Thymus (tissue), 11 donors: ENCODE data around the gene LITAFD. TPM values are rescaled to one million over a fixed set of nuclear protein-coding genes. Genes with fewer than 3 reads are reported as not detected.

Experiments used
- DNase-seq, 9 donors: peaks; one replicate each; pipeline ENCODE4 v3.0.0-alpha.2; 2013; ENCODE audit warnings: low spot score in 9 of 9, low read depth in 6 of 9, missing footprints in 1 of 9
- H3K27ac ChIP-seq, 2 donors: one replicate each; pipeline ENCODE4 v1.5.1; 2013; ENCODE audit warnings: control low read depth in 1 of 2, low read depth in 1 of 2, low read length in 1 of 2, mild to moderate bottlenecking in 1 of 2, moderate library complexity in 1 of 2
- H3K27me3 ChIP-seq, 2 donors: one replicate each; pipeline ENCODE4 v1.5.1; 2013; ENCODE audit warnings: low read length in 1 of 2; ENCODE audit not compliant: control insufficient read depth in 2 of 2, insufficient read depth in 1 of 2
- H3K36me3 ChIP-seq, 2 donors: one replicate each; pipeline ENCODE4 v1.5.1; 2013; ENCODE audit warnings: low read length in 1 of 2, mild to moderate bottlenecking in 1 of 2, moderate library complexity in 1 of 2; ENCODE audit not compliant: control insufficient read depth in 2 of 2, insufficient read depth in 2 of 2
- H3K4me1 ChIP-seq, 2 donors: one replicate each; pipeline ENCODE4 v1.5.1; 2013; ENCODE audit warnings: low read length in 2 of 2; ENCODE audit not compliant: control insufficient read depth in 2 of 2, insufficient read depth in 2 of 2
- H3K4me3 ChIP-seq, 2 donors: one replicate each; pipeline ENCODE4 v1.5.1; 2013; ENCODE audit warnings: low read length in 2 of 2, control low read depth in 1 of 2, mild to moderate bottlenecking in 1 of 2
- H3K9me3 ChIP-seq, 2 donors: one replicate each; pipeline ENCODE4 v1.5.1; 2013; ENCODE audit warnings: low read length in 1 of 2, mild to moderate bottlenecking in 1 of 2; ENCODE audit not compliant: control insufficient read depth in 2 of 2, insufficient read depth in 1 of 2
- WGBS: extraction: QIAGEN DNeasy Blood & Tissue Kit; methylation state at CpG from one replicate; pipeline ENCODE4 v1.1.7; 2013; 5-methylcytosine and 5-hydroxymethylcytosine counted together
- polyA plus RNA-seq: library from polyadenylated mRNA; stranded (reverse); fragments of 200-250 nt; gene quantifications from one replicate; pipeline ENCODE4 v1.2.3, GENCODE V29; 2013
- total RNA-seq: library from RNA; stranded (reverse); fragments of 120-200 nt; gene quantifications from one replicate; pipeline ENCODE4 v1.2.4, GENCODE V29; 2013
- donor health status: healthy.

The LITAFD gene
- total and polyA plus RNA-seq, 2 donors = not detected

DNA sequence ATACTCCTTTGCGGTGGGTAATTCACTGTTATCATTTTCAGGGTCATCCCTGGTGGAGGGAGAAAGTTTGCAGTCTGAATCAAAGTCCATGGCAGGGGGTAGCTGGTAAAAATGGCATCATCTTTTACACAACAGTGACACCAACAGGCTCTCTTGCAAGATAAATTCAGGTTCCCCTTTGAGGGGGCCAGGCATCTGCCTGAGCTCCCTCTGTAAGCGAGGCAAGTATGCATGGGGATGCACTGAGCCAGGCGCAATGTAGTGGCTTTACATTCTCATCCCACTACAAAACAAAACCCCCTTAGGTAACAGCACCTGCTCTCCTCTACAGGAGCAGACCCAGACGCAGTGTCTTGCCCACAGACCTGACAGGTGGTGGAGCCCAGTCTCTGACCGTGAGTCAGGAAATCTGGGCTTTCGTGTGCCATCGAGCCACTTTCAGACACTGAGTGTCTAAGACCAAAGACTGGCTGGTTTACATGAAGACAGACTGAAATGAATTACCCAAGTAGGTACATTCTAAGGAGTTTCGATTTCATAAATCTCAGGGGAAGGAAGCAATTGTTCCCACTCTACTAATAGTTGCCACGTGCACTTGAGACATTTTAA, 17.7 kb downstream of the LITAFD start:
- peaks cover 82 to 92% of the 10 kb centered on the region in 2 donors for H3K36me3 ChIP-seq
- H3K4me1 ChIP-seq = no peaks in the 10 kb centered on the region
- DNase-seq = no peak
- H3K4me3 ChIP-seq = no peak overlapping the region
- no peak overlapping the region for H3K27ac ChIP-seq
- 96% methylated on average over 9 of the region's 9 CpGs for WGBS
- H3K9me3 ChIP-seq = no peaks in the 10 kb centered on the region
- H3K27me3 ChIP-seq = no peaks in the 10 kb centered on the region

GRCh38 chr16:8900343-8900742, 18.2 kb downstream of the LITAFD start:
- Histone ChIP-seq H3K4me1 (no peaks in the 10 kb centered on the region), H3K4me3 (no peak overlapping the region), H3K27ac (no peak overlapping the region), H3K9me3 (no peaks in the 10 kb centered on the region), H3K27me3 (no peaks in the 10 kb centered on the region), H3K36me3 (peaks cover 82 to 92% of the 10 kb centered on the region in 2 donors)
- no peak for DNase-seq
- WGBS = 96% methylated on average over 5 of the region's 5 CpGs

DNA sequence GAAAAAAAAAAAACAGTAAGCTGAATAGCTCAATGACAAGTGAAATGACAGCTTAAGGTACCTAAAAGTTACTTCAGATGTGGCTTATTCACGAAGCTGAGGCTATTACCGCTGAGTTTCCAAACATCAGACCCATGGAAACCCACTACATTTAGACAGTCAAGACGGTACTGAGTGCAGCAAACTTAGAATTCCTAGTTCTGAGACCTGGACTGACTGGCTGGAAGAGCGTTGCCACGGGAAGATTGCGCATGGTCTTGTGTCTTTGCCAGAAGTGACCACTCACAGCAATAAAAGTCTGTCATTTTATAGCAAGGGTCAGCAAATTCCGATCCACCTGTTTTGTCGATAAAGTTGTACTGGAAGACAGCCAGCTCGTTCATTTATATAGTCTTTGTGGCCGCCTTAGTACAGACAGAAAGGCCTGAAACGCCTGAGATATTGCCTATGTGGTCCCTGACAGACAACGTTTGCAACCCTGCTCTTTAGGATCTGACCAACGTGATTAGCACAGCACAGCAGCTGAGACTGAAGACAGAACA, 19.2 kb downstream of the LITAFD start:
- Histone ChIP-seq H3K27ac (no peak overlapping the region), H3K4me3 (no peak overlapping the region), H3K4me1 (no peaks in the 10 kb centered on the region), H3K27me3 (no peaks in the 10 kb centered on the region), H3K36me3 (peaks cover 86 to 92% of the 10 kb centered on the region in 2 donors), H3K9me3 (no peaks in the 10 kb centered on the region)
- WGBS = 94% methylated on average over 13 of the region's 13 CpGs
- DNase-seq = no peak

GRCh38 chr16:8903004-8903403, 20.9 kb downstream of the LITAFD start:
- Histone ChIP-seq H3K4me3 (no peak overlapping the region), H3K4me1 (no peaks in the 10 kb centered on the region), H3K27ac (no peak overlapping the region), H3K27me3 (no peaks in the 10 kb centered on the region), H3K36me3 (peaks cover 81 to 92% of the 10 kb centered on the region in 2 donors), H3K9me3 (no peaks in the 10 kb centered on the region)
- DNase-seq = no peak
- WGBS = 98% methylated on average over 9 of the region's 9 CpGs

DNA sequence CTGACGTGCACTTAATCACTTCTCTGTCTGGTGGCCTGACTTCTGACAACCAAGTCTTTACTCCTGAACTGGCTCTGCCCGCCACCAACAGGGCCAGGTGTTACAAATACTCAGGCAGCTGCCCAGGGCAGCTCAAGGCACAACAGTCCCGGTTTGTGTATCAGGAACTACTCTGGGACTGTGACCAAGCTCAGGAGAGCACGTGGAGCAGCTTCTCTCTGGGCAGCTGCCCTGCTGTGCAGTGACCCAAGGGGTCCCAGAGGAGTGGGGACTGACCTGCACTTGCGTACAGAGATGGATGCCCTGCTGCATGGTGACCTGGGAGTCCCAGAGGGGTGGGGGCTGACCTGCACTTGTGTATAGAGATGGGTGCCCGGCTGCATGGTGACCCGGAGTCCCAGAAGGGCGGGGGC, 21.9 kb downstream of the LITAFD start:
- H3K4me1 ChIP-seq = no peaks in the 10 kb centered on the region
- 98% methylated on average over 8 of the region's 8 CpGs for WGBS
- no peaks in the 10 kb centered on the region for H3K9me3 ChIP-seq
- H3K36me3 ChIP-seq = peaks cover 82 to 93% of the 10 kb centered on the region in 2 donors
- no peaks in the 10 kb centered on the region for H3K27me3 ChIP-seq
- H3K27ac ChIP-seq = no peak overlapping the region
- DNase-seq = no peak
- no peak overlapping the region for H3K4me3 ChIP-seq

DNA sequence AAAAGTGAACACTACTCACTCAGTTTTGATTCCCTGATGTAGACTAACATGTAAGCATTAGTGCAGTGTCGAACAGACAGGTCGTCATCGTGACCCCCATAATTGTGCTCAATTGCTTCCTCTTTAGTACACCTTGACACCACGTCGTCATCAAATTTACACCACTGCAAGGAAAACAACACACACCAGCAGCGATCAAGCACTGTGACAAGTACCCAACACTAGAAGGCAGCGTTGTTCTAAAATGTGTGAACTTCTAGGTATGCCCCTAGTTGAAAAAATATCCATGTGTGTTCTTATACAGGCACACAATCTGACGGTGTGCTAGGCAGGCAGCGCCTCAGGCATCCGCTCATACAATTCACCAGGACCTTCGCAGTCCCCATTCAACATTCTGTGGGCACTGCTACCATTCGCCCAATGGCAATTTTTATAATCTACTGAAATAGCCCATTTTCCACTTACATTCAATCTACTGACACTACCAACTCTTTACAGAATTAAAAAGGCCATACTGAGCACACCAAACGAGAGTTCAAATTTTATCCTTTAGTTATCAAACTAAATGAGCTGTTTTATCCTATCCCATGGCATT, 23.1 kb downstream of the LITAFD start:
- Histone ChIP-seq H3K4me3 (no peak overlapping the region), H3K36me3 (peaks cover 84 to 92% of the 10 kb centered on the region in 2 donors), H3K27ac (no peak overlapping the region), H3K27me3 (no peaks in the 10 kb centered on the region), H3K9me3 (no peaks in the 10 kb centered on the region), H3K4me1 (no peaks in the 10 kb centered on the region)
- DNase-seq = peak in 7 of 9 donors; percentile 17 to 62 (median 21)
- WGBS = 89% methylated on average over 13 of the region's 13 CpGs

- DNase-seq = no peak
- 95% methylated on average over 14 of the region's 14 CpGs for WGBS
- Histone ChIP-seq H3K27me3 (no peaks in the 10 kb centered on the region), H3K4me1 (no peaks in the 10 kb centered on the region), H3K27ac (no peak overlapping the region), H3K4me3 (no peak overlapping the region), H3K36me3 (peaks cover 88 to 93% of the 10 kb centered on the region in 2 donors), H3K9me3 (no peaks in the 10 kb centered on the region)
Observed at GRCh38 chr16:8905795-8906591, 23.8 kb downstream of the LITAFD start.

- Histone ChIP-seq H3K27me3 (no peaks in the 10 kb centered on the region), H3K36me3 (peaks cover 88 to 94% of the 10 kb centered on the region in 2 donors), H3K4me3 (no peak overlapping the region), H3K9me3 (peaks cover 0 to 2% of the 10 kb centered on the region in 2 donors), H3K27ac (no peak overlapping the region), H3K4me1 (no peaks in the 10 kb centered on the region)
- 93% methylated on average over 4 of the region's 4 CpGs for WGBS
- DNase-seq = no peak
Observed at GRCh38 chr16:8907096-8907495, 24.9 kb downstream of the LITAFD start.
